Activated CD8-positive, alpha-beta T cell treated with anti-CD3 and anti-CD28 coated beads for 36 hours (primary cell): Measurements from ENCODE around the gene NR4A2. TPM values are rescaled to one million over a fixed set of nuclear protein-coding genes. Genes with fewer than 3 reads are reported as not detected.

ENCODE experiments used
- ATAC-seq: fragments of 200-7000 bp; cut with Tn5 transposase; one replicate; pipeline ENCODE4 v1.10.0; 2021; ENCODE audit warnings: mild to moderate bottlenecking, moderate library complexity
- CTCF ChIA-PET: fragments of 350-600 bp; sonication (Branson Sonifier 250); formaldehyde crosslinking; loops from one replicate; lab custom pipeline; 2021; ENCODE audit warnings: antibody characterized with exemption; lab: Charles Lee
- POLR2A ChIA-PET: fragments of 350-600 bp; sonication (Branson Sonifier 250); formaldehyde crosslinking; loops from one replicate; lab custom pipeline; 2021; ENCODE audit warnings: antibody characterized with exemption; lab: Charles Lee
- DNase-seq: peaks from one replicate; pipeline ENCODE4 v3.0.0-alpha.2; 2020
- H3K27ac Mint-ChIP-seq: one replicate; pipeline ENCODE4 v1.8.0; 2021; ENCODE audit warnings: mild to moderate bottlenecking, mixed read lengths
- H3K27me3 Mint-ChIP-seq: one replicate; pipeline ENCODE4 v1.8.0; 2021; ENCODE audit warnings: mixed read lengths
- H3K36me3 Mint-ChIP-seq: one replicate; pipeline ENCODE4 v1.8.0; 2021; ENCODE audit warnings: low read depth, mixed read lengths
- H3K4me1 Mint-ChIP-seq: one replicate; pipeline ENCODE4 v1.8.0; 2021; ENCODE audit warnings: low read depth, mixed read lengths
- H3K4me3 Mint-ChIP-seq: one replicate; pipeline ENCODE4 v1.8.0; 2021; ENCODE audit warnings: mild to moderate bottlenecking, moderate library complexity, mixed read lengths
- H3K9me3 Mint-ChIP-seq: one replicate; pipeline ENCODE4 v1.8.0; 2021; ENCODE audit warnings: mixed read lengths
- intact Hi-C: fragments of 100-400 bp; cut with micrococcal nuclease; formaldehyde crosslinking; loops from one replicate; pipeline ENCODE4 v1.10.0; 2022
- total RNA-seq, 2 experiments: library from RNA; stranded (reverse); gene quantifications; one replicate each; pipeline ENCODE4 v1.2.3, GENCODE V29; 2021
- TF ChIP-seq, protein P1 (sequence below): fragments of 200-600 bp; IDR thresholded peaks from one replicate; pipeline ENCODE4 v1.8.0; 2022; ENCODE audit warnings: antibody characterized with exemption, mild to moderate bottlenecking

Gene NR4A2
- total RNA-seq, 2 experiments from 2014 or later = 57.6 to 61.6 TPM

GRCh38 chr2:156334496-156335478, 2.3 kb upstream of the NR4A2 start:
- peaks cover 30% of the 10 kb centered on the region for H3K36me3 Mint-ChIP-seq
- intact Hi-C loops = loop anchor here (2.0 to 10.0 kb wide), 3 partner anchors 66 to 560 kb away; no protein-coding TSS in a partner anchor
- H3K27me3 Mint-ChIP-seq = no peaks in the 10 kb centered on the region
- peak overlapping the region; percentile 98 for H3K27ac Mint-ChIP-seq
- ATAC-seq (peak; percentile 17), DNase-seq (peak; percentile 94)
- ChIA-PET CTCF (interaction anchor here (0.6 to 3.3 kb wide), 24 partner anchors 8 to 330 kb away, joined by 3 to 33 read pairs (median 4); no protein-coding TSS in a partner anchor), POLR2A (interaction anchor here (0.8 to 5.0 kb wide), 7 partner anchors 8 to 255 kb away, joined by 3 to 37 read pairs (median 6); no protein-coding TSS in a partner anchor)
- H3K4me1 Mint-ChIP-seq = peaks cover 46% of the 10 kb centered on the region
- H3K9me3 Mint-ChIP-seq = no peaks in the 10 kb centered on the region
- TF ChIP-seq, protein P1, sequence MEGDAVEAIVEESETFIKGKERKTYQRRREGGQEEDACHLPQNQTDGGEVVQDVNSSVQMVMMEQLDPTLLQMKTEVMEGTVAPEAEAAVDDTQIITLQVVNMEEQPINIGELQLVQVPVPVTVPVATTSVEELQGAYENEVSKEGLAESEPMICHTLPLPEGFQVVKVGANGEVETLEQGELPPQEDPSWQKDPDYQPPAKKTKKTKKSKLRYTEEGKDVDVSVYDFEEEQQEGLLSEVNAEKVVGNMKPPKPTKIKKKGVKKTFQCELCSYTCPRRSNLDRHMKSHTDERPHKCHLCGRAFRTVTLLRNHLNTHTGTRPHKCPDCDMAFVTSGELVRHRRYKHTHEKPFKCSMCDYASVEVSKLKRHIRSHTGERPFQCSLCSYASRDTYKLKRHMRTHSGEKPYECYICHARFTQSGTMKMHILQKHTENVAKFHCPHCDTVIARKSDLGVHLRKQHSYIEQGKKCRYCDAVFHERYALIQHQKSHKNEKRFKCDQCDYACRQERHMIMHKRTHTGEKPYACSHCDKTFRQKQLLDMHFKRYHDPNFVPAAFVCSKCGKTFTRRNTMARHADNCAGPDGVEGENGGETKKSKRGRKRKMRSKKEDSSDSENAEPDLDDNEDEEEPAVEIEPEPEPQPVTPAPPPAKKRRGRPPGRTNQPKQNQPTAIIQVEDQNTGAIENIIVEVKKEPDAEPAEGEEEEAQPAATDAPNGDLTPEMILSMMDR = no peak
- peak overlapping the region; percentile 82 for H3K4me3 Mint-ChIP-seq

GRCh38 chr2:156333951-156334495, 1.5 kb upstream of the NR4A2 start:
- H3K9me3 Mint-ChIP-seq = no peaks in the 10 kb centered on the region
- POLR2A ChIA-PET = interaction anchor here (0.9 to 5.0 kb wide), 8 partner anchors 9 to 256 kb away, joined by 3 to 37 read pairs (median 6); partner anchors contain the start of gene GPD2
- peaks cover 35% of the 10 kb centered on the region for H3K36me3 Mint-ChIP-seq
- peaks cover 44% of the 10 kb centered on the region for H3K4me1 Mint-ChIP-seq
- ATAC-seq (peak; percentile 23), DNase-seq (peak; percentile 84)
- intact Hi-C loops = loop anchor here (2.0 to 10.0 kb wide), 3 partner anchors 67 to 561 kb away; no protein-coding TSS in a partner anchor
- H3K27ac Mint-ChIP-seq = peak overlapping the region; percentile 98
- peak overlapping the region; percentile 82 for H3K4me3 Mint-ChIP-seq
- CTCF ChIA-PET = interaction anchor here (0.6 to 3.3 kb wide), 11 partner anchors 9 to 329 kb away, joined by 3 to 33 read pairs (median 6); no protein-coding TSS in a partner anchor
- TF ChIP-seq, protein P1 = no peak
- H3K27me3 Mint-ChIP-seq = no peaks in the 10 kb centered on the region

DNA sequence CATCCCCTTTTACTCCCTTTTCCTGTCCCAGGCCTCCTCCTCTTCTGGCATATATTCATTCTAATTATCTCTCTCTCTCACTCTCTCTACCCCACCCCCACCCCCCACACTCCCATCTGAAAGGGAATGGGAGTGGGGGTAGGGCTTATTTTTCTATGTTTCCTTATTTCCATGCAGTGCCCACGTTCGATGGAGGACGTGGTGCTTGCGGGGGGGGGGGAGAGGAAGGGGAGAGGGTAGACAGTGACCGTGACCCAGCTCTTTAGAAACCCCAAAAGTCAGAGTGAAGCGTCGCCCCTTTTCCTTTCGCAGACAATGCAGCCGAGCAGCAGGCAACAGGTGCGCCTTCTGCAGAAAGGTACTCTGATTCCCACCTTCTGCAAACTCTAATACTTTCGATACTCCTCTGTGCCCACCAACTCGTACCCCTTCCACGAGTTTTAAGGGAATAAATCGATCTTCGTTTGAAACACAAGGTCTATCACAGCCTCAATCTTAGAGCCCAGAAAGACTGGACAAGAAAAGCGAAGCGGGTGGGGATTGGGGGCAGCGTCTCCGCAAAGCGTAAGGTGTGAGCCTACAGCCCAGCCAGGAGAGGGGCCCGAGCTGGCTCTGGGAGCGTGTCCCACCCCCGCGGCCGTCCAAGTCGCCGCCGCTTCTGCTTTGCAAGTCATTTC, 891 bp upstream of the NR4A2 start:
- intact Hi-C loops = loop anchor here (5.0 to 10.0 kb wide), 2 partner anchors 254 to 561 kb away; no protein-coding TSS in a partner anchor
- Mint-ChIP-seq H3K9me3 (no peaks in the 10 kb centered on the region), H3K36me3 (peaks cover 41% of the 10 kb centered on the region), H3K27me3 (no peaks in the 10 kb centered on the region), H3K4me1 (peaks cover 43% of the 10 kb centered on the region), H3K4me3 (peak overlapping the region; percentile 82), H3K27ac (peak overlapping the region; percentile 98)
- ATAC-seq (peak; percentile 14), DNase-seq (peak; percentile 86)
- TF ChIP-seq, protein P1 = no peak
- POLR2A ChIA-PET = interaction anchor here (0.6 to 5.0 kb wide), 9 partner anchors 8 to 256 kb away, joined by 3 to 37 read pairs (median 5); partner anchors contain the start of gene GPD2
- CTCF ChIA-PET = interaction anchor here (1.2 to 3.3 kb wide), 8 partner anchors 9 to 255 kb away, joined by 3 to 33 read pairs (median 10); no protein-coding TSS in a partner anchor

- CTCF ChIA-PET = interaction anchor here (1.0 kb wide), 1 partner anchor 257 kb away, joined by 4 read pairs; no protein-coding TSS in a partner anchor
- H3K27ac Mint-ChIP-seq = peak overlapping the region; percentile 98
- ATAC-seq = no peak
Measured at GRCh38 chr2:156332284-156332533, 312 bp downstream of the NR4A2 start.

More at GRCh38 chr2:156332284-156332533, 312 bp downstream of the NR4A2 start:
- Mint-ChIP-seq H3K9me3 (no peaks in the 10 kb centered on the region), H3K4me1 (peaks cover 44% of the 10 kb centered on the region), H3K27me3 (no peaks in the 10 kb centered on the region), H3K36me3 (peaks cover 52% of the 10 kb centered on the region), H3K4me3 (peak overlapping the region; percentile 82)
- intact Hi-C loops = loop anchor here (5.0 to 10.0 kb wide), 2 partner anchors 255 to 563 kb away; no protein-coding TSS in a partner anchor
- TF ChIP-seq, protein P1 = no peak
- DNase-seq = no peak
- POLR2A ChIA-PET = interaction anchor here (1.0 to 5.0 kb wide), 5 partner anchors 9 to 68 kb away, joined by 4 to 37 read pairs (median 5); no protein-coding TSS in a partner anchor
